K562 (cell line): ENCODE measurements around the gene LY6G6C. TPM values are rescaled to one million over a fixed set of nuclear protein-coding genes. Genes with fewer than 3 reads are reported as not detected.

ENCODE experiments used
- E2F5 ChIP-seq: sonication (generic); formaldehyde crosslinking; IDR thresholded peaks from 2 replicates; pipeline ENCODE4 v1.8.0; 2022; ENCODE audit warnings: mild to moderate bottlenecking, missing genetic modification reagents
- HNRNPH1 ChIP-seq: fragments of 200-400 bp; formaldehyde crosslinking; optimal IDR thresholded peaks from 2 replicates; pipeline ENCODE3; 2017; ENCODE audit warnings: low read depth, mild to moderate bottlenecking, low read length, moderate library complexity
- NR1H2 ChIP-seq: sonication (generic); formaldehyde crosslinking; IDR thresholded peaks from 2 replicates; pipeline ENCODE4 v1.4.0; 2020; ENCODE audit warnings: mild to moderate bottlenecking, missing genetic modification reagents
- POLR2G ChIP-seq: fragments of 200-400 bp; formaldehyde crosslinking; IDR thresholded peaks from 2 replicates; pipeline ENCODE4 v1.6.1; 2017; ENCODE audit warnings: low read depth, mild to moderate bottlenecking, antibody characterized with exemption, low read length, moderate library complexity
- SNAPC5 ChIP-seq: fragments of 250-450 bp; sonication (Bioruptor Pico); IDR thresholded peaks from 2 replicates; pipeline ENCODE4 v1.8.0; 2021; ENCODE audit warnings: moderate library complexity, mild to moderate bottlenecking, inconsistent platforms
- THAP12 ChIP-seq: fragments of 250-450 bp; sonication (Bioruptor Pico); IDR thresholded peaks from 2 replicates; pipeline ENCODE4 v1.9.0; 2021; ENCODE audit warnings: mild to moderate bottlenecking, inconsistent platforms
- ZNF253 ChIP-seq: fragments of 250-450 bp; sonication (Bioruptor Pico); conservative IDR thresholded peaks from 2 replicates; pipeline ENCODE4 v1.6.1; 2021; ENCODE audit warnings: mild to moderate bottlenecking
- polyA plus RNA-seq, 8 experiments: library from polyadenylated mRNA; depleted of rRNA in 4 of 8; stranded (reverse) in 5 of 8; unstranded in 3 of 8; fragments of >200 nt; fragmentation: Nextera tagmentation in 2 of 8; fragmentation: Illumina TruSeq in 1 of 8; extraction: Ambion mirVana in 2 of 8; extraction: Trizol in 1 of 8; gene quantifications; 2 replicates each; pipeline versions ENCODE4 v1.2.1 to v1.2.3, GENCODE V29; 2011 to 2014; ENCODE audit warnings: inconsistent platforms in 1 of 8, missing spikeins in 1 of 8
- total RNA-seq, 7 experiments: library from RNA; depleted of rRNA in 6 of 7; stranded (reverse); fragments of >200 nt in 6 of 7; fragmentation: Illumina TruSeq in 2 of 7; extraction: Trizol in 2 of 7; gene quantifications; 2 replicates each; pipeline versions ENCODE4 v1.2.1 to v1.2.3, GENCODE V29; 2011 to 2021; ENCODE audit warnings: low replicate concordance in 1 of 7
- TF ChIP-seq, protein P1 (sequence below): fragments of 200-600 bp; sonication (generic); IDR thresholded peaks from one replicate; pipeline ENCODE4 v1.6.1; 2012; ENCODE audit warnings: mild to moderate bottlenecking, low read depth, low read length, inconsistent platforms
- TF ChIP-seq, protein P2 (sequence below): fragments of 450-650 bp; formaldehyde crosslinking; IDR thresholded peaks from 2 replicates; pipeline ENCODE4 v1.4.0; 2022; ENCODE audit warnings: mild to moderate bottlenecking, moderate library complexity

Gene LY6G6C
- total and polyA plus RNA-seq, 9 of the 15 experiments (the other 6 are each of a cell fraction or from before 2014, with no cell fraction given), result 0.06 to 0.20 TPM; not detected in 7

DNA sequence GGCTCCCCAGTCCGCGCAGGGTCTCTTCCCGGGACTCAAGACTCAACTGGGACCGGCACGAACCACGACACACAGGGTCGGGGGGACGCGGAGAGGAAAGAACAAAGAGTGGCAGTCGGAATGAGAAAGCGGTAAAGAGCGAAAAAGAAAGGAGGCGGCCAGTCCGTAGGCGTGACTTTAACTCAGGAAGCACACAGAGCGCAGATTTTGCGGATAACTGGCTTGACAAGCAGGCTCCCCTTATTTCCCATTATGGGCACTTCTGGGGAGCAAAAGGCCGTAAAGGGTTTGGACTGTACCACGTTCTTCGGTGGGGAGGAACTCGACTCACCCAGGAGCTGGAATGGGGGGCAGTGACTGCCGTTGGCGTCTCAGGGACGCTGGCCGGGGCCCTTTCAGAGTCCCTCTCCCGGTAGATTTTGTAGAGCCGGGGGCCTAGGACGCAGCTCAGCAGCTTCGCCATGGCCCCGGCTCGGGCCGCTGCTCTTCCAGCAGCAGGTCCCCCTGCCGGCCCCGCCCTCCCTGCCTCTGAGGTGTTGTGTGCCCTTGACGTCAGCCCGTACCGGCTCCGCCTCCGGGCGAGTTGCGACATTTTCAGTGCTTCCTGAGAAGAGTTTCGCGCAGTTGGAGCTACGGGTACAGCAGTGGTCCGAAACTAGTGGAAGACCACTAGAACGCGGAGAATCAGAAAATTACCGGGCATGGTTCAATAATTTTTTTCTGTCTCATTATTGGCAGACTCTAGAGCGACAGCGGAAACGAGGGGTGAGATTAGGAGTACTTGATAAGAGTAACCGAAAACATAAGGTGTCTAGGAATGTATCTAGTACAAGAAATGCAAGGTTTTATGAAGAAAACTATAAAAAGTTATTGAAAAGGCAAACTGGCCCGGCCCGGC, 18.5 kb downstream of the LY6G6C start, which contains the start of gene ABHD16A (continued):
- TF ChIP-seq, protein P1, sequence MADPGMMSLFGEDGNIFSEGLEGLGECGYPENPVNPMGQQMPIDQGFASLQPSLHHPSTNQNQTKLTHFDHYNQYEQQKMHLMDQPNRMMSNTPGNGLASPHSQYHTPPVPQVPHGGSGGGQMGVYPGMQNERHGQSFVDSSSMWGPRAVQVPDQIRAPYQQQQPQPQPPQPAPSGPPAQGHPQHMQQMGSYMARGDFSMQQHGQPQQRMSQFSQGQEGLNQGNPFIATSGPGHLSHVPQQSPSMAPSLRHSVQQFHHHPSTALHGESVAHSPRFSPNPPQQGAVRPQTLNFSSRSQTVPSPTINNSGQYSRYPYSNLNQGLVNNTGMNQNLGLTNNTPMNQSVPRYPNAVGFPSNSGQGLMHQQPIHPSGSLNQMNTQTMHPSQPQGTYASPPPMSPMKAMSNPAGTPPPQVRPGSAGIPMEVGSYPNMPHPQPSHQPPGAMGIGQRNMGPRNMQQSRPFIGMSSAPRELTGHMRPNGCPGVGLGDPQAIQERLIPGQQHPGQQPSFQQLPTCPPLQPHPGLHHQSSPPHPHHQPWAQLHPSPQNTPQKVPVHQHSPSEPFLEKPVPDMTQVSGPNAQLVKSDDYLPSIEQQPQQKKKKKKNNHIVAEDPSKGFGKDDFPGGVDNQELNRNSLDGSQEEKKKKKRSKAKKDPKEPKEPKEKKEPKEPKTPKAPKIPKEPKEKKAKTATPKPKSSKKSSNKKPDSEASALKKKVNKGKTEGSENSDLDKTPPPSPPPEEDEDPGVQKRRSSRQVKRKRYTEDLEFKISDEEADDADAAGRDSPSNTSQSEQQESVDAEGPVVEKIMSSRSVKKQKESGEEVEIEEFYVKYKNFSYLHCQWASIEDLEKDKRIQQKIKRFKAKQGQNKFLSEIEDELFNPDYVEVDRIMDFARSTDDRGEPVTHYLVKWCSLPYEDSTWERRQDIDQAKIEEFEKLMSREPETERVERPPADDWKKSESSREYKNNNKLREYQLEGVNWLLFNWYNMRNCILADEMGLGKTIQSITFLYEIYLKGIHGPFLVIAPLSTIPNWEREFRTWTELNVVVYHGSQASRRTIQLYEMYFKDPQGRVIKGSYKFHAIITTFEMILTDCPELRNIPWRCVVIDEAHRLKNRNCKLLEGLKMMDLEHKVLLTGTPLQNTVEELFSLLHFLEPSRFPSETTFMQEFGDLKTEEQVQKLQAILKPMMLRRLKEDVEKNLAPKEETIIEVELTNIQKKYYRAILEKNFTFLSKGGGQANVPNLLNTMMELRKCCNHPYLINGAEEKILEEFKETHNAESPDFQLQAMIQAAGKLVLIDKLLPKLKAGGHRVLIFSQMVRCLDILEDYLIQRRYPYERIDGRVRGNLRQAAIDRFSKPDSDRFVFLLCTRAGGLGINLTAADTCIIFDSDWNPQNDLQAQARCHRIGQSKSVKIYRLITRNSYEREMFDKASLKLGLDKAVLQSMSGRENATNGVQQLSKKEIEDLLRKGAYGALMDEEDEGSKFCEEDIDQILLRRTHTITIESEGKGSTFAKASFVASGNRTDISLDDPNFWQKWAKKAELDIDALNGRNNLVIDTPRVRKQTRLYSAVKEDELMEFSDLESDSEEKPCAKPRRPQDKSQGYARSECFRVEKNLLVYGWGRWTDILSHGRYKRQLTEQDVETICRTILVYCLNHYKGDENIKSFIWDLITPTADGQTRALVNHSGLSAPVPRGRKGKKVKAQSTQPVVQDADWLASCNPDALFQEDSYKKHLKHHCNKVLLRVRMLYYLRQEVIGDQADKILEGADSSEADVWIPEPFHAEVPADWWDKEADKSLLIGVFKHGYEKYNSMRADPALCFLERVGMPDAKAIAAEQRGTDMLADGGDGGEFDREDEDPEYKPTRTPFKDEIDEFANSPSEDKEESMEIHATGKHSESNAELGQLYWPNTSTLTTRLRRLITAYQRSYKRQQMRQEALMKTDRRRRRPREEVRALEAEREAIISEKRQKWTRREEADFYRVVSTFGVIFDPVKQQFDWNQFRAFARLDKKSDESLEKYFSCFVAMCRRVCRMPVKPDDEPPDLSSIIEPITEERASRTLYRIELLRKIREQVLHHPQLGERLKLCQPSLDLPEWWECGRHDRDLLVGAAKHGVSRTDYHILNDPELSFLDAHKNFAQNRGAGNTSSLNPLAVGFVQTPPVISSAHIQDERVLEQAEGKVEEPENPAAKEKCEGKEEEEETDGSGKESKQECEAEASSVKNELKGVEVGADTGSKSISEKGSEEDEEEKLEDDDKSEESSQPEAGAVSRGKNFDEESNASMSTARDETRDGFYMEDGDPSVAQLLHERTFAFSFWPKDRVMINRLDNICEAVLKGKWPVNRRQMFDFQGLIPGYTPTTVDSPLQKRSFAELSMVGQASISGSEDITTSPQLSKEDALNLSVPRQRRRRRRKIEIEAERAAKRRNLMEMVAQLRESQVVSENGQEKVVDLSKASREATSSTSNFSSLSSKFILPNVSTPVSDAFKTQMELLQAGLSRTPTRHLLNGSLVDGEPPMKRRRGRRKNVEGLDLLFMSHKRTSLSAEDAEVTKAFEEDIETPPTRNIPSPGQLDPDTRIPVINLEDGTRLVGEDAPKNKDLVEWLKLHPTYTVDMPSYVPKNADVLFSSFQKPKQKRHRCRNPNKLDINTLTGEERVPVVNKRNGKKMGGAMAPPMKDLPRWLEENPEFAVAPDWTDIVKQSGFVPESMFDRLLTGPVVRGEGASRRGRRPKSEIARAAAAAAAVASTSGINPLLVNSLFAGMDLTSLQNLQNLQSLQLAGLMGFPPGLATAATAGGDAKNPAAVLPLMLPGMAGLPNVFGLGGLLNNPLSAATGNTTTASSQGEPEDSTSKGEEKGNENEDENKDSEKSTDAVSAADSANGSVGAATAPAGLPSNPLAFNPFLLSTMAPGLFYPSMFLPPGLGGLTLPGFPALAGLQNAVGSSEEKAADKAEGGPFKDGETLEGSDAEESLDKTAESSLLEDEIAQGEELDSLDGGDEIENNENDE, result no peak
- TF ChIP-seq ZNF253, result no peak
- TF ChIP-seq, protein P2, sequence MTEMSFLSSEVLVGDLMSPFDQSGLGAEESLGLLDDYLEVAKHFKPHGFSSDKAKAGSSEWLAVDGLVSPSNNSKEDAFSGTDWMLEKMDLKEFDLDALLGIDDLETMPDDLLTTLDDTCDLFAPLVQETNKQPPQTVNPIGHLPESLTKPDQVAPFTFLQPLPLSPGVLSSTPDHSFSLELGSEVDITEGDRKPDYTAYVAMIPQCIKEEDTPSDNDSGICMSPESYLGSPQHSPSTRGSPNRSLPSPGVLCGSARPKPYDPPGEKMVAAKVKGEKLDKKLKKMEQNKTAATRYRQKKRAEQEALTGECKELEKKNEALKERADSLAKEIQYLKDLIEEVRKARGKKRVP, result peak; percentile 71
- TF ChIP-seq NR1H2 (CRISPR knock-in tag), result 0 out of 2 replicates have a peak, but pooled peaks have one; percentile 60
- no peak for TF ChIP-seq SNAPC5 (CRISPR knock-in tag)
- TF ChIP-seq E2F5 (CRISPR knock-in tag), result 0 out of 2 replicates have a peak, but pooled peaks have one; percentile 55
- TF ChIP-seq POLR2G, result peak; percentile 98
- peak; percentile 87 for TF ChIP-seq THAP12 (CRISPR knock-in tag)
- TF ChIP-seq HNRNPH1, result no peak
